Measurements from ENCODE around the gene ZFYVE9.

- no peak for TF ChIP-seq CTCF (IDR thresholded peaks at IDR 0.05)
- no peak for TF ChIP-seq POLR2A (IDR thresholded peaks at IDR 0.05)
These were observed 14.6 kb downstream of the ZFYVE9 start for GRCh38 chr1:52156460-52156859.

Data from testis (tissue), 2 donors.